Rectal smooth muscle tissue (tissue), 1 donor: Measurements from ENCODE around the gene FCHSD2.

Experiments
- H3K27ac ChIP-seq: one replicate; pipeline ENCODE4 v1.7.0; 2013; ENCODE audit warnings: low read depth, low read length, inconsistent platforms
- H3K27me3 ChIP-seq: one replicate; pipeline ENCODE4 v1.7.0; 2013; ENCODE audit warnings: low read length; ENCODE audit not compliant: control insufficient read depth, insufficient read depth
- H3K36me3 ChIP-seq: one replicate; pipeline ENCODE4 v1.7.0; 2013; ENCODE audit warnings: low read length; ENCODE audit not compliant: control insufficient read depth, insufficient read depth
- H3K4me1 ChIP-seq: one replicate; pipeline ENCODE4 v1.7.0; 2013; ENCODE audit warnings: low read length; ENCODE audit not compliant: control insufficient read depth, insufficient read depth
- H3K4me3 ChIP-seq: one replicate; pipeline ENCODE4 v1.7.0; 2013; ENCODE audit warnings: low read length
- H3K9ac ChIP-seq: one replicate; pipeline ENCODE4 v1.7.0; 2013; ENCODE audit warnings: low read length

The FCHSD2 gene

DNA sequence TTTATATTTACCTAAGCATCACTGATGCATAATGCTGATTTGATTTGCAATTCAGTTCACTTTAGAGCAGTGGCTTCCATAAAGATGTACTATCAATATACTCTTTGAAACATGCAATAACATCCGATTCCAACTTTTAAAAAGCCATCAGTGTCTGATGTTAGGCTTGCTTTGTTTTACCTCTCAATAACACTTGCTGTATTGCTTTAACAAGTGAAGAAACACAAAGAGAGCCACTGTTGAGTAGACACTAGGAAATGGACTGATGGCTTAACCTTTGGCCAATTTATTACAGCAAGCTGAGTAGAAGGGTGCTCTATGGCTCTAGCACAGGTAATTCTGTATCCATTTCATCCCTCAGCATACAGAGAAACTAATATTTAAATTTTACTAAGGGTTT lies 122.1 kb downstream of the FCHSD2 start:
- H3K36me3 ChIP-seq: no peaks in the 10 kb centered on the region
- no peak overlapping the region for H3K9ac ChIP-seq
- H3K4me3 ChIP-seq: no peak overlapping the region
- no peak overlapping the region for H3K27ac ChIP-seq
- no peaks in the 10 kb centered on the region for H3K4me1 ChIP-seq
- no peaks in the 10 kb centered on the region for H3K27me3 ChIP-seq

DNA sequence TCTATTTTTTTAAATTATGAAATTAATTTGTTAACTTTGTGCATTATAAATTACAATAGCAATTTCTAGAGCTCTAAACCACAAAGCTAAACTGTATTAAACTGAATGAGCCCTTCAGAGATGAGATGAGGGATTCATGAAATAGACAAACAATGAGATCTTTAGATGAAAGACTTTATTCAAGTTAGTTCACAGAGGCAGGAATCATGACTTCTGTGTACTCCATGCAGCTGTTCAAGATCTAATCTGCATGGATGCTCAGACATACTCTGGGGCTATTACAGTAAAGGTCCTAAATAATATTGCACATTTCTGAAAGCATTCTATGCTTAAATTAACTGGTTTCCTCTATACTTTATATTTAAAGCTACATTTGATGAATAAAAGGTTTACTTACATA lies 122.7 kb downstream of the FCHSD2 start:
- Histone ChIP-seq H3K27ac (no peak overlapping the region), H3K4me3 (no peak overlapping the region), H3K27me3 (no peaks in the 10 kb centered on the region), H3K9ac (no peak overlapping the region), H3K4me1 (no peaks in the 10 kb centered on the region), H3K36me3 (no peaks in the 10 kb centered on the region)

DNA sequence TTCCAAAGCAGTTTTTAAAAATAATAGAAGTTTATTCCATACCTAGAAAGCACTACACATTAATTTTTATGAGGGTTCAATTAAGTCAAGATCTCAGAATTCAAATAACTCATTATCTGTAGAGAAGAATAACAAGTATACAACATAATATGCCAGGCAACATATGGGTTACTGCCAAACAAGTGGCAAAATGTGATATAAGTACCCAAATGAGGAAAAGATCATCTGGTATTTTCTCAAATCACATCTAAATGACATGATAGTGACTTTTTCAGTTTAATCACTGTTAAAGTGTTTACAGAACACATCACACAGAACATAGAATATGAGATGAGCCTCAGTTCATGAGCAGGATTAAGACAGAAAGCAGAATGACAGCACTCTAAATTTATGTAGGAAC lies 123.3 kb downstream of the FCHSD2 start:
- Histone ChIP-seq H3K4me1 (no peaks in the 10 kb centered on the region), H3K4me3 (no peak overlapping the region), H3K36me3 (no peaks in the 10 kb centered on the region), H3K9ac (no peak overlapping the region), H3K27me3 (no peaks in the 10 kb centered on the region), H3K27ac (no peak overlapping the region)

DNA sequence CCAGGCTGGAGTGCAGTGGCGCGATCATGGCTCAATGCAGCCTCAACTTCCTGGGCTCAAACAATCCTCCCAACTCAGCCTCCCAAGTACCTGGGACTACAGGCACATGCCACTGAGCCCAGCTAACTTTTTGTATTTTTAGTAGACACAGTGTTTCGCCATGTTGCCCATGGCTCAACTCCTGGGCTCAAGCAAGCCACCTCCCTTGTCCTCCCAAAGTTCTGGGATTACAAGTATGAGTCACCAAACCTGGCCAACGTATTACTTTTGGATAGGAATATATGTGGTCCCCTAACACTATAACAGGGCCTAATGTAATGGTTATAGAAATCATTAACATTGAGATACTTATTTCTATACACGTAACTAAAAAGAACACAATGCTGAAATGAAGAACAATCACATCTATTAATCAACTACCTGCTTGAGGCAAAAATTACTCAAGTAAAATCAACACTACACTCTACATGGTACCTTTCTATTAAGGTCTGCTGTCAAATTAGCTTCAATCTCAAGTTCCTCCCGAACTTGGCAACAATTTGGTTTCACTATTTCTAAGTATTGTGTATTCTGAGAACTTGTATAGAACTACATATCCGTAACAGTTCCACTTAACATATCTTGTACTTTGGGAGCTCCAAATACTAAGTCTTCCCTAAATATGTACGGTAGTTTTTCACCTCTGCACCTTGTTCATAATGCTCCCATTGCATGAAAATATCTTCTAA lies 124.9 kb downstream of the FCHSD2 start:
- H3K4me3 ChIP-seq: no peak overlapping the region
- no peak overlapping the region for H3K27ac ChIP-seq

DNA sequence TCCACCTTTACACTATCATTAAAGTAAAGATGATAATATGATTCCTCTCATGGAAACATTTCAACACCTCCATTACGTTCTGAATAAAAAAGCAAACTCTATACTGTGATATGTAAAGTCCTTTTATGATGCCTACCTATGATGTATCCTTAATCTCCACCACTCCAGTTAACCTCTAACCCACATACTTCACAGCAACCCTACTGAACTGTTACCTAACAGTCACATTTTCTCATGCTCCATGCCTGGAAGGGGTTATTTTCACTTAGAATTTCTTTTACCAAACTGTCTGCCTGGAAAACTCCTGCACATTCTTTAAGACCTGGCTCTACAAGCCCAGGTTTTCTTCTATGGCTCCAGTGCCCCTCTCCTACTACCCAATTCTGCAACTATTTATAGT lies 129.1 kb downstream of the FCHSD2 start:
- no peaks in the 10 kb centered on the region for H3K4me1 ChIP-seq
- peaks cover 6% of the 10 kb centered on the region for H3K36me3 ChIP-seq
- no peak overlapping the region for H3K4me3 ChIP-seq
- H3K9ac ChIP-seq: no peak overlapping the region
- no peak overlapping the region for H3K27ac ChIP-seq
- H3K27me3 ChIP-seq: no peaks in the 10 kb centered on the region

More for the DNA sequence above, 124.9 kb downstream of the FCHSD2 start:
- no peaks in the 10 kb centered on the region for H3K27me3 ChIP-seq
- no peaks in the 10 kb centered on the region for H3K4me1 ChIP-seq
- no peaks in the 10 kb centered on the region for H3K36me3 ChIP-seq
- H3K9ac ChIP-seq: no peak overlapping the region

DNA sequence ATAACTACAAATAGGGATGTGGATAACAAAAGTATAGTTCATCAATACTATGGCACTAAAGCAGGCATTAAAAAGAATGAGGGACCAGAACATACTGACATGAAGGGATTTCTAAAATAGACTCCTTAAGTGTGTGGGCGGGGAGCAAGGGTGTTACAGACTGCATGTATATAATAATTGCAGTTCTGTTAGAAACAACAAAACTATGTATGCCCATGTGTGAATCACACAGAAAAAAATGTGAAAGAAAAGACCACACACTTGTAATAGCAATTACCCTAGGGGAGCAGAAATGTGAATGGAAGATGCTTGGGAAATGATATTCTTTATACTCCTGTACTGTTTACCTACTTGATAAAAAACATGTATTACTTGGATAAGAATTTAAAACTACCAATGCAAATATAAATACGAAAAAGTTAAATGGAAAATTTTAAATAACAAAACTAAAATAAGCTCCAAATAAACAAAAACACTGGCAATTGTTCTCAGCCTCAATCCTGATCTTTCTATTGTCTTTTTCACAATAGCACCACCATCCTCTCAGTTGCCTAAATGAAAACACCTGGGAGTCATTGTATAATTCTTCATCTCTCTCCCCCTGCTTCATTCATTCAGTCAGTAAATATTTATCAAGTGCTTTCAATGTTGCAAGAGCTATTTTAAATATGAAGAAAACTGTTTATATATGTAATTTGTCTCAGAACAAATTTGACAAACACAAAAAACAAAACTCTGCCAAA lies 129.8 kb downstream of the FCHSD2 start:
- no peak overlapping the region for H3K4me3 ChIP-seq
- no peak overlapping the region for H3K9ac ChIP-seq
- no peaks in the 10 kb centered on the region for H3K4me1 ChIP-seq
- no peaks in the 10 kb centered on the region for H3K27me3 ChIP-seq
- peaks cover 6% of the 10 kb centered on the region for H3K36me3 ChIP-seq
- no peak overlapping the region for H3K27ac ChIP-seq

DNA sequence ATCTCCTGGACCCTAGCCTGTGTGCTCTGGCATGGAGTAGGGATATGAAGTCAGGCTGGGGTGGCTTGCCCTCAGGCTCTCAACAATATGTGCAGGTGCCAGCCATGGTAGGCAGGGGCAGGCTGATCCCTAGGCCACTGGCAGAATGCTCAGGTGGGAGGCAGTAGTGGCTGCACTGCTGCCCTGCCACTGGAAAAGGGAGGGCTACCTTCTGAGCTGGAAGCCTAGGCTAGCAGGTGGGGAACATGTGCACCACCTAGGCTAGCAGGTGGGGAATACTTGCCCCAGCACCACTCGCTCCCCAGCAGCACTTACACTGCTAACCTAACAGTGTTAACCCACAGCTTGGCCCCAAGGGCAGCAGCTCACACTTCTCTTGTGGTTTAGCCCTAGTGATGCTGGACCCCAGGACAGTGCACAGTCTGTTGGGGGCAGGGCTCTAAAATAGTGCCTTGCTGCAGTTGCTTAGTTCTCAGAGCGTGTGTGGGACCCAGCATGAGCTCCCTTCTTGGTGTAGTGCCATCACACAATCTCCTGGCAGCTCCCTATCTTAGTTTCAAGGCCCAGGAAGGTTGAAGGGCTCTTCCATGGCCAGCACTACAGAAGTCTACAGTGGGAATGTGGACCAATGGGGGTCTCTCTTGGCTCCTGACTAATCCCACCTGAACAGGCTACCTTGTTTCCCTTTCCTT lies 130.8 kb downstream of the FCHSD2 start:
- H3K9ac ChIP-seq: no peak overlapping the region
- no peak overlapping the region for H3K4me3 ChIP-seq
- H3K27ac ChIP-seq: no peak overlapping the region
- H3K27me3 ChIP-seq: no peaks in the 10 kb centered on the region
- no peaks in the 10 kb centered on the region for H3K4me1 ChIP-seq
- H3K36me3 ChIP-seq: peaks cover 6% of the 10 kb centered on the region

DNA sequence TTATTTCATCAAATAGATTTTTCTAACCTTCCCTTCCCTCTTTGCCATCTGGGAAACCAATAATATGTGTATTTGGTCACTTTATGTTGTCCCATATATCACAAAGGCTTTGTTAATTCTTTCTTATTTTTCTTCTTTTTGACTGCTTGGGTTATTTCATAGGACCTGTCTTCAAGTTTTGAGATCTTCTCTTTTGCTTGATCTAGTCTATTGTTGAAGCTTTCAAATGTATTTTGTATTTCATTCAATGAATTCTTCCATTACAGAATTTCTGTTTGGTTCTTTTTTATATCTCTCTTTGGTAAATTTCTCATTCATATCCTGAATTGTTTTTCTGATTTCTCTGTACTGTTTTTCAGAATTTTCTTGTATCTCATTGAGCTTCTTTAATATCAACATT lies 132.1 kb downstream of the FCHSD2 start:
- no peak overlapping the region for H3K9ac ChIP-seq
- no peaks in the 10 kb centered on the region for H3K4me1 ChIP-seq
- peaks cover 6% of the 10 kb centered on the region for H3K36me3 ChIP-seq
- no peak overlapping the region for H3K27ac ChIP-seq
- no peaks in the 10 kb centered on the region for H3K27me3 ChIP-seq
- H3K4me3 ChIP-seq: no peak overlapping the region

DNA sequence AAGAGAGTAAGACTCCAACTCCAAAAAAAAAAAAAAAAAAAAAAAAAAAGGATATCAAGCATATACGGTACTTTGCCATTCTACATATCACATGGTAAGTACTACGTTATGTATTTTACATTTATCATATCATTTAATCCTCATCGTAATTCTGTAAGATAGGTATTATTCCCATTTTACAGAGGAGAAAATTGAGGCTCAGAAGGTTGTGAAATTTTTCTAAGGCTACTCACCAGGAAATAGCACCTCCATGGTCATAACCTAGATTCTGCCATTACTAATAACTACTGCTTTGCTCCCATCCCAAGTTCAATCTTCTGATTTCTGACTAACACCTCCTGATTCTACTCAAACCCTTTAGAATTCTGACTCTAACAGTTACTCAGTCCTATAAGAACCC lies 138.0 kb downstream of the FCHSD2 start:
- no peak overlapping the region for H3K9ac ChIP-seq
- no peak overlapping the region for H3K27ac ChIP-seq
- no peaks in the 10 kb centered on the region for H3K36me3 ChIP-seq
- H3K27me3 ChIP-seq: no peaks in the 10 kb centered on the region
- H3K4me3 ChIP-seq: no peak overlapping the region
- no peaks in the 10 kb centered on the region for H3K4me1 ChIP-seq

DNA sequence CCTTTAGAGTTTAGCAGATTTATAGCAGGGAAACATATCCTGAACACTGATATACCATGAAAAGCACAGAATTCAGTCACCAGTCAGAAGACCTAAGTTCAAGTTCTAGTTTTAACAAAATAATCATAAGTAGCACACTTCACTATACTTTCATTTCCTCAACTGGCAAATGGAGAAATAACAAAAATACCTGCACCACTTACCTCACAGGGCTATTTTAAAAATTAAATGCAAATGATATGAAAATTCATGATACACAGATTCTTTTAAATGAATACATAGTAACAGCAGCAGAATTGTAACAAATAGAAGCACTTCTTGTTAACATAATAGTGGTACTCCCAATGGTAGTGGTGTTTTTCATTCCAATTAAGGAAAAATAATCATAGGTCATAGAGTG lies 139.0 kb downstream of the FCHSD2 start:
- no peaks in the 10 kb centered on the region for H3K27me3 ChIP-seq
- H3K4me1 ChIP-seq: no peaks in the 10 kb centered on the region
- H3K9ac ChIP-seq: no peak overlapping the region
- H3K27ac ChIP-seq: no peak overlapping the region
- H3K36me3 ChIP-seq: no peaks in the 10 kb centered on the region
- no peak overlapping the region for H3K4me3 ChIP-seq

DNA sequence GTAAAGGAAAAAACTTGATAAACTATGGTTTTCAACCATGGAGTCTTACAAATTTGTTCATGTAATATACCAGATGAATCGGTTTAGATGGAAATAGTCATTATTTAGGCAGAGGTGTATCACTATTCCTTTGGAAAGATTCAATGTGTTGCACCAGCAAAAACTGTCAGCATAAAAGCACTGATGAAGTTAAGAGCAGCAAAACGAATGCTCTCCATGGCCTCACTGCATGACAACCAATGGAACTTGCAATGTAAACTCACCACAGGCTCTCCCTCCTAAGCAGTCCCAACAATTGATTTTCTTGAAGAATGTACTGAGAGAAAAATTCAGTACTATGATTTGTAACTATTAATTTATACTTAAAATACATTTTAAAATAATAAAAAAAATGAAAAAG lies 139.9 kb downstream of the FCHSD2 start:
- Histone ChIP-seq H3K4me3 (no peak overlapping the region), H3K27me3 (no peaks in the 10 kb centered on the region), H3K27ac (no peak overlapping the region), H3K9ac (no peak overlapping the region), H3K36me3 (no peaks in the 10 kb centered on the region), H3K4me1 (no peaks in the 10 kb centered on the region)

DNA sequence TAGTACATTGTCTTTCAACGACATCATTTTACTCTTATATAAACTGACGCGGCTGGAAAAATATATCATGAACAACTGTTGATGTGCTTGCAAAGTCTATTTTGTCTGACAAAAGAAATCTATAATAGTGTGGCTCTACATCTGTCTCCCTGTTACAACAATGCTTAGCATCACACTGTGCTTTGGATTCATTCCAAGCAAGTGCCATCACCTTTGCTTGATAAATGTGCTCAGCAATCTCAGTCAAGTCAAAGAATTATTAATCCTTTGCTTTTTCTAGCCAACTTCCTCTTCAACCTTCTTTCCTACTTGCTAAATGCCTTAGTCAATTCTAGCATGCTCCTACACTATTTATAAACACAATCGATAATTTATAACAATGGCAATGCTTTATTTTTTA lies 140.5 kb downstream of the FCHSD2 start:
- no peaks in the 10 kb centered on the region for H3K36me3 ChIP-seq
- no peak overlapping the region for H3K27ac ChIP-seq
- peaks cover 3% of the 10 kb centered on the region for H3K4me1 ChIP-seq
- H3K27me3 ChIP-seq: no peaks in the 10 kb centered on the region
- no peak overlapping the region for H3K9ac ChIP-seq
- H3K4me3 ChIP-seq: no peak overlapping the region
